Activated CD8-positive, alpha-beta memory T cell treated with anti-CD3 and anti-CD28 coated beads, Interleukin-2, amount 10 ng/mL, durations not matched to agents 7 days and 5 days (primary cell): Measurements from ENCODE around the gene NEK4. TPM values are rescaled to one million over a fixed set of nuclear protein-coding genes. Genes with fewer than 3 reads are reported as not detected.

Experiments
- ATAC-seq: fragments of 150-1000 bp; cut with Tn5 transposase; one replicate; pipeline ENCODE4 v1.10.0; 2021; ENCODE audit warnings: moderate library complexity
- CTCF ChIA-PET: fragments of 350-600 bp; sonication (Branson Sonifier 250); formaldehyde crosslinking; loops from one replicate; lab custom pipeline; 2021; ENCODE audit warnings: antibody characterized with exemption; lab: Charles Lee
- DNase-seq: peaks from one replicate; pipeline ENCODE4 v3.0.0-alpha.2; 2020
- H3K27ac Mint-ChIP-seq: one replicate; pipeline ENCODE4 v1.8.0; 2021; ENCODE audit warnings: mild to moderate bottlenecking, mixed read lengths
- H3K27me3 Mint-ChIP-seq: one replicate; pipeline ENCODE4 v1.8.0; 2021; ENCODE audit warnings: mixed read lengths
- H3K36me3 Mint-ChIP-seq: one replicate; pipeline ENCODE4 v1.8.0; 2021; ENCODE audit warnings: mild to moderate bottlenecking, mixed read lengths
- H3K4me1 Mint-ChIP-seq: one replicate; pipeline ENCODE4 v1.8.0; 2021; ENCODE audit warnings: mixed read lengths
- H3K4me3 Mint-ChIP-seq: one replicate; pipeline ENCODE4 v1.8.0; 2021; ENCODE audit warnings: mild to moderate bottlenecking, moderate library complexity, mixed read lengths
- H3K9me3 Mint-ChIP-seq: one replicate; pipeline ENCODE4 v1.8.0; 2022; ENCODE audit warnings: low read depth, mixed read lengths
- total RNA-seq, 2 experiments: library from RNA; stranded (reverse); gene quantifications; one replicate each; pipeline ENCODE4 v1.2.3, GENCODE V29; 2021

The NEK4 gene
- total RNA-seq, 2 experiments from 2014 or later: 26.7 to 27.9 TPM

DNA sequence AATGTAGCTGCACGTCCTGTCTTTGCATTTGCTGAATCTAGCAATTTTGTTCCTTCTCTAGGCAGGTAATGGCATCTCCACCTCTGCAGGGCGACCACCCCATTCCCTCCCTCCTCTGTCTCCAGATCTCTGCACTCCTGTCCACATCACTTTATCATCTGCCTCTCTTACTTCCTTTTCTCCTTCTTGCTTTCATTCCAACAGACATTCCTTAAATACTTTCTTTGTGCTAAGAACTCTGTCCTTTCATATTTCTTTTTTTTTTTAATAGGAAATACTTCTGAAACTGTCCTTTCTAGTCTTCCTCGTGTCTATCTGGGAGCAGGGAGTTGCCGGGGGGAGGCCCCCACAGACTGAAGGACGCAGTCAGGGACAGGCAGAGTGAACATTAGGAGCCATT lies 31.1 kb upstream of the NEK4 start:
- Mint-ChIP-seq H3K27me3 (no peaks in the 10 kb centered on the region), H3K36me3 (no peaks in the 10 kb centered on the region), H3K27ac (no peak overlapping the region), H3K9me3 (no peaks in the 10 kb centered on the region), H3K4me3 (no peak overlapping the region), H3K4me1 (no peaks in the 10 kb centered on the region)
- ATAC-seq (no peak), DNase-seq (no peak)
- CTCF ChIA-PET: no interaction called here

DNA sequence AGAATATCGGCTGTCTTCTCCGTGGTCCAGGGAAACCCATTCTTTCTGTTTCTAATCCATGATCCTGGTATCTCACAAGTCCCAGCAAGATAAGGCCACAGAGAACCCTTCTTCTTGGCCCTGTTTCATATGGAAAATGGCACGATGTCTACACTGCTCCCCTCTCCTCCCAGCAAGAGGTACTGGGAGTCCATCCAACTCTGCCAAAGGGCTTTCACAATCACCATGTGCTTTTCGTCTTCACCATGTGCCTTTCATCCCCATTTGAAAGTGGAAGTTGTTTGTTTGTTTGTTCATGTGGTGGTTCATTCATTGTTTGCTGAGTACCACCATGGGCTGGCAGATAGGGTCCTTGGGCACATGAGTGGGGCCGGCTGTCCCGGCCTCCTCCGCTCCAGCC lies 29.3 kb upstream of the NEK4 start:
- no peaks in the 10 kb centered on the region for H3K4me1 Mint-ChIP-seq
- ATAC-seq (no peak), DNase-seq (no peak)
- no peak overlapping the region for H3K4me3 Mint-ChIP-seq
- CTCF ChIA-PET: interaction anchor here (1.6 kb wide), 1 partner anchor 21 kb away, joined by 7 read pairs; no protein-coding TSS in a partner anchor
- no peak overlapping the region for H3K27ac Mint-ChIP-seq
- H3K36me3 Mint-ChIP-seq: no peaks in the 10 kb centered on the region
- H3K27me3 Mint-ChIP-seq: no peaks in the 10 kb centered on the region
- no peaks in the 10 kb centered on the region for H3K9me3 Mint-ChIP-seq

DNA sequence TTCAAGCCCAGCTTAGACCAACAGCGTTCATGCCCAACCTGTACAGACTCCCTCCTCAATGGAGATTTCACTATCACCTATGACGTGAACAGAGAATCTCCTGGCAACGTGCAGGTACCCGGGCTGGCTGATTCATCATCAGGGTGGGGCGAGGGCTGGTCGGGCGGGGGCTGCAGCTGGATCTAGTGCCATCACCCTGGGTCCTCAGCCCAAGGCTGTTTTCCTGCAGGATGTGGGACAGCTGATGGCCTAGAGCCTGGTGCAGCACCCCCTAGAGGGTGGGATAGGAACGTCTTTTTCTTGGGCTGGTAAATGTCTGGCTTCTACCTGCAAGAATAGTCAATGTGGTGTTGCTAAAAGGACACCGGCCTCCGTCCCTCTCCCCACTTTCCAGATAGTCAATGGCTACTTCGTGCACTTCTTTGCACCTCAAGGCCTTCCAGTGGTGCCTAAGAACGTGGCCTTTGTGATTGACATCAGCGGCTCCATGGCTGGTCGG lies 28.3 kb upstream of the NEK4 start:
- H3K4me1 Mint-ChIP-seq: no peaks in the 10 kb centered on the region
- no peak overlapping the region for H3K4me3 Mint-ChIP-seq
- no peak for DNase-seq
- no peaks in the 10 kb centered on the region for H3K36me3 Mint-ChIP-seq
- no peak for ATAC-seq
- H3K27ac Mint-ChIP-seq: no peak overlapping the region
- CTCF ChIA-PET: interaction anchor here (0.7 to 1.6 kb wide), 5 partner anchors 9 to 105 kb away, joined by 3 to 8 read pairs (median 3); no protein-coding TSS in a partner anchor
- H3K9me3 Mint-ChIP-seq: no peaks in the 10 kb centered on the region
- no peaks in the 10 kb centered on the region for H3K27me3 Mint-ChIP-seq

DNA sequence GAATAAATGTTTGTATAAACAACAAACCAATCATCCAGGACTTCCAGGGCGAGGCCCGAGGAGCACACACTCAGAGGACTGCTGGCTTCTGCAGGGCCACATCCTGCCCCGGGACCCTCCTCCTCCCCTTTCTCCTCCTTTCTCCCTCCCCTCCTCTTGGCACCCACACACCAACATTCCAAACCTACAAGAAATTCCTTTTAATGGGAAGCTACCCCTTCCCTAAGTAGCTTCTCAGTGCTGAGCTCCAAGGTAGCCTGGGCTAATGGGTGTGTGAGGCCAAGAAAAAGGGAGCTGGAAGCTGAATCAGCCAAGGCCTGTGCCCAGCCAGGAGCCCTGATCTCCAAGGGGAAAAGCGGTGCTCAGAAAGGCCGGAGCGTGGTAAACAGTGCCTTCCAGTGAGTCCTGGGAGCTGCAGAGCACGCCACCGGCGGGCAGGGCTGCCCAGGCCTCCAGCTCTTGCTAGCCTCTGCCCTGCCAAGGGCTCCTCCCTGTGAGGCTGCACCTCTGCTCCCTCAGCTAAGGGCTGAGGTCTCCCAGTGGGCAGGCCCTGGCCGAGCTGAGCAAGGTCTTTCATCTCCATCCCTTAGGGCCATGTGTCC lies 27.7 kb upstream of the NEK4 start:
- H3K4me3 Mint-ChIP-seq: no peak overlapping the region

DNA sequence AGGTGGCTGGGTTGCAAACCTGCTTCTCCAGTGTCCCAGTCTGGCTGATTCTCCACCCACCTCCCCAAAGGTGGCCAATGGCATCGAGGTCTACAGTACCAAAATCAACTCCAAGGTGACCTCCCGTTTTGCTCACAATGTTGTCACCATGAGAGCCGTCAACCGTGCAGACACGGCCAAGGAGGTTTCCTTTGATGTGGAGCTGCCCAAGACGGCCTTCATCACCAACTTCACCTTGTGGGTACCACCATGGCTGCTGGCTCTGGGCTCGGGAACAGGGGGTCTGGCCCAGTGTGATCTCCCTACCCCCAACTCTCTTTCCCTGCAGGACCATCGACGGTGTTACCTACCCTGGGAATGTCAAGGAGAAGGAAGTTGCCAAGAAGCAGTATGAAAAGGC lies 25.7 kb upstream of the NEK4 start:
- Mint-ChIP-seq H3K36me3 (no peaks in the 10 kb centered on the region), H3K4me3 (no peak overlapping the region), H3K4me1 (no peaks in the 10 kb centered on the region), H3K27ac (no peak overlapping the region), H3K9me3 (no peaks in the 10 kb centered on the region), H3K27me3 (no peaks in the 10 kb centered on the region)
- CTCF ChIA-PET: no interaction called here
- ATAC-seq (no peak), DNase-seq (no peak)

More for the DNA sequence above, 27.7 kb upstream of the NEK4 start:
- Mint-ChIP-seq H3K36me3 (no peaks in the 10 kb centered on the region), H3K4me1 (no peaks in the 10 kb centered on the region), H3K27ac (no peak overlapping the region), H3K9me3 (no peaks in the 10 kb centered on the region), H3K27me3 (no peaks in the 10 kb centered on the region)
- no peak for DNase-seq
- ATAC-seq: no peak
- CTCF ChIA-PET: interaction anchor here (0.7 to 1.6 kb wide), 4 partner anchors 11 to 106 kb away, joined by 3 to 8 read pairs (median 5); no protein-coding TSS in a partner anchor

DNA sequence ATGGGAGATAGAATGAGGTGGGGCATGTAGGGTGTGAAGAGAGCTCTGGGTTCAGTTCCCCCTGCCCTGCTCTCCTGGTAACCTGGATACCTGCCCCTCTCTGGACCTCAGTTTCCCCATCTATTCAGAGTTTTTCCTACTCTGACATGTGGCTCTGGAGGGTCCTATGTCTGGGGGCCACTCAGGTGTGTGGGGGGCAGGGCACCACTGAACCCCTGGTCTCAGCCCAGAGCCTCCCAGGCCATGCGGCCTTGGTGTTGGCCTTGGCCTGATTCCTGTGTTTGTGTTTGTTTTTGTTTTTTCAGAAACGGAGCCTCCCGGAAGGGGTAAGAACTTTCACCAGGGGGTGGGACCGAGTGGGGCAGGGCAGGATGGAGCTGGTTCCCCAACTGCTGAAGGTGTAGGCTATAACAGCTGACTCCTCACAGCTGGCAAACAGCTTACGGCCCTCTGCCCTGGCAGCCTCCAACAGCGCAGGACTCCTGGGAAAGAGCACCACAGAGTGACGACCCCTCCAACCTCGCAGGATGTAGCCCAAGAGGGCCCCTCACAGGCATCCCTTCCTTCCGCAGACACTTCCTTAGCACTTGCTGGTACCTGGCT lies 24.7 kb upstream of the NEK4 start:
- no peak overlapping the region for H3K27ac Mint-ChIP-seq
- H3K4me1 Mint-ChIP-seq: no peaks in the 10 kb centered on the region
- no peak for ATAC-seq
- no peak for DNase-seq
- no peak overlapping the region for H3K4me3 Mint-ChIP-seq
- H3K27me3 Mint-ChIP-seq: no peaks in the 10 kb centered on the region
- H3K36me3 Mint-ChIP-seq: no peaks in the 10 kb centered on the region
- CTCF ChIA-PET: no interaction called here
- H3K9me3 Mint-ChIP-seq: no peaks in the 10 kb centered on the region

DNA sequence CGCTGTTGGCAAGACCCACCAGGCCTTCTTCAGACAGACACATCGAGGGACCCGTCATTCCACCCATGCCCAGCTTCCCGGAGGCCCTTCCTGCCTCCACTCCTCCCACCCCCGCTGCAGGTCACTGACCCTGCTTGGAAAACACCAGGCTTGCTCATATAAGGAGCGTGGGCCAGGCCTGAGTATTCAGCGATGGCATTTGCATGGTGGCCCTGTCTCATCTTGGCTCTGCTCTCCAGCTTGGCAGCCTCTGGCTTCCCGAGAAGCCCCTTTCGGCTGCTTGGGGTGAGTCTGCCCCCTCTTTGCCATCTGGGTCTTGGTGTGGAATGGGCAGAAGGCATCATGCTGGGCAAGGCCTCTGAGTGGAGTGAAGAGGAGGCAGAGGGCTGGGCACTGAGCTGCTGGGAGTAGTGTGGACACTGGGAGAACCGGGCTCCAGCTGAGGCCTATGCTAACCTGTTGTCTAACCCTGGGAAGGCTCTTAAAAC lies 23.9 kb upstream of the NEK4 start, which contains the start of gene ITIH3:
TSS of gene ITIH3 (plus strand) at position 185 of the 488 bp plus-strand sequence. CDS start at position 193, 8 bp downstream.
- Mint-ChIP-seq H3K4me1 (no peaks in the 10 kb centered on the region), H3K27ac (no peak within 1 kb of the TSS), H3K4me3 (no peak within 1 kb of the TSS), H3K9me3 (no peaks in the 10 kb centered on the region), H3K36me3 (no peaks in the 10 kb centered on the region), H3K27me3 (no peaks in the 10 kb centered on the region)
- no peak for DNase-seq
- CTCF ChIA-PET: no interaction called here
- no peak for ATAC-seq

DNA sequence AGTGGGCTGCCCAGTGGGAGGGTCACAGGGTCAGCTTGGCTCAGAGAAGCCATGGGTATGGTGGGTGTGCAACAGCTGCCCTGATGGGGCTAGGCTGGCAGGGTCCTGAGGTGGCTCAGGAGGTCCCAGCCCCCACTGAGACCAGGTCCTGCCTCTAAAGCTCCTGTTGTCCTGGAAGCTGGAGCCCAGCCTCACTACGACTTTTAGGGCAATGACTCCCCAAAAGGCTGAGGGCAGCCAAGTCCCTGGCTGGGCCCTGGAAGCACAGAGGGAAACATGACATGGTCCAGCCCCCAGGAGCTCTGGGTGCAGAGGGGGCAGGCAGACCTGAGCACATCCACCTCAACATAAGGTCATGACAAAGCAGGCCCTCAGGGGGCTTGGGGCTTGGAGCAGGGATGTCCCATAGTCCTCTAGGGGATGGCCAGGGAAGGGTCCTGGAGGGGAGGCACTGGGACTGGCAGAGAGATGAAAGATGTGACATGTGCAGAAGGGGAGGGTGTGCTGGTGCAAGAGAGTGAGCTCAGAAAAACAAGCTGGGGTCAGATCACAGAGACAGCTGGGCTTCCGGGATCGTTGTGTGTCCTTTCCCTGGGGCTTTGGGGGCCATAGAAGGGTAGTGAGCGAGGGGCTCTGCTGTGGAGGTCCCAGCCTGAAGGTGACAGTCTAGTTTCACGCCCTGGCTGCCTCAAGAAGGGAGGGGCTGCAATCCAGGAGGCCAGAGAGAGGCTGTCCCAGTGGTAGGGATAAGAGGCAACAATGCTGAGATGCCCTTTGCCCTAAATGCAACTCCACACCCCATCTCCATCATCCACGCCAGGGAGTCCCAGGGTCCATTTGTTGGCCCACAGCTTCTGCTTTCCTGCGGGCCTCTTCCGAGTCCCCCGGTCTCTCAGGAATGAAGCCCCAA lies 23.2 kb upstream of the NEK4 start:
- no peaks in the 10 kb centered on the region for H3K27me3 Mint-ChIP-seq
- no peaks in the 10 kb centered on the region for H3K9me3 Mint-ChIP-seq
- ATAC-seq: no peak
- H3K4me3 Mint-ChIP-seq: no peak overlapping the region
- no peak for DNase-seq
- H3K36me3 Mint-ChIP-seq: no peaks in the 10 kb centered on the region
- no peaks in the 10 kb centered on the region for H3K4me1 Mint-ChIP-seq
- H3K27ac Mint-ChIP-seq: no peak overlapping the region
- CTCF ChIA-PET: interaction anchor here (0.5 kb wide), 1 partner anchor 114 kb away, joined by 3 read pairs; no protein-coding TSS in a partner anchor

DNA sequence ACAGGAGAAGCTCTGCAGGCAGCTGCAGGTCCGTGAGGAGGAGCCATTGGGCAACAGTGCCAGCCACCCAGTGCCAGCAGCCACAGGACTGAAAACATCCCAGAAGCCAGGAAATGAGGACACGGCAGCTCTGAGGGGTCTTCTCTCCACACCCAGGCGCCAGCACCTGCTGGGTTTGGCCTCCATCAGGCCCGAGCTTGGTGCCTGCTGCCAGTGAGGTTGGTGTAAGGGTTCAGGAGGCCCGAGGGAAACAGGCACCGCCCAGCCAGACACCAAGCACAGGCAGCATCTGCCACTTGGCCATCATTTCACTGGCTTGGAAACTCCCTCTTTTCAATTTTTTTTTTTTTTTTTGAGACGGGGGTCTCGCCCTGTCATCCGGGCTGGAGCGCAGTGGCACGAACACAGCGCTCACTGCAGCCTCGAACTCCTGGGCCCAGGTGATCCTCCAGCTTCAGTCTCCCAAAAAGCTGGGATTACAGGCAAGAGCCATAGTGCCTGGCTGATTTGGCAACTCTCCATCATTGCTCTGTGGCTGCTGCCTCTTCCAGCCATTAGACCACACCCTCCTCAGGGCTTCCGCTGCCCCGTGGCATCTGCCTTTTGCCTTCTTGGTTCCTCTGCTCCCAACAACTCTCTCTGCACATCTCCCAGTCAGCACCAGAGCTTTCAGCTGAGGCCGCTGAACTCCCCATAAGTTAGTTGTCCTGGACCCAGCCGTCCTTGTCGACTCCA lies 22.4 kb upstream of the NEK4 start:
- H3K4me1 Mint-ChIP-seq: no peaks in the 10 kb centered on the region
- no peak for ATAC-seq
- CTCF ChIA-PET: interaction anchor here (0.7 kb wide), 1 partner anchor 41 kb away, joined by 3 read pairs; no protein-coding TSS in a partner anchor

DNA sequence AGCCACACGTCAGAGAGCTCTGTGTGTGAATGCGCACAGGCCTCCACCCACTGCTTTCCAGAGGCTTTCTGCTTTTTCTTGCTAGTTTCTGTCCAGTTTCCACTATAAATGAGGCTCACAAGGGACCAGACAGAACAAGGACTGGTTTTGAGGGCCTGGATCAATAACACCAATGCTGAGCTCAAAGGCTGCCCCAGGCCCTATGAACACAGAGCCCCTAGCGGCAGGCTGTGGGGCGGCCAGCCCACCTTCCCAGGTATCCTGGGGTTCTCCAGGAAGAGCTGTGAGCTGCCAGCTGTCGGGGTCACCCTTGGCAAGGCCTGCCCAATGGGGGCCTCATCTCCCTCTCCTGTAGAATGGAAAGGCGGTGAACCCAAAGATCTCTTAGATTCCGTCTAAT lies 21.7 kb upstream of the NEK4 start:
- H3K4me3 Mint-ChIP-seq: no peak overlapping the region
- H3K9me3 Mint-ChIP-seq: no peaks in the 10 kb centered on the region
- no peak for ATAC-seq
- no peaks in the 10 kb centered on the region for H3K36me3 Mint-ChIP-seq
- no peak overlapping the region for H3K27ac Mint-ChIP-seq
- H3K4me1 Mint-ChIP-seq: no peaks in the 10 kb centered on the region
- CTCF ChIA-PET: interaction anchor here (0.7 kb wide), 1 partner anchor 42 kb away, joined by 3 read pairs; no protein-coding TSS in a partner anchor
- no peaks in the 10 kb centered on the region for H3K27me3 Mint-ChIP-seq
- no peak for DNase-seq

More for the DNA sequence above, 22.4 kb upstream of the NEK4 start:
- Mint-ChIP-seq H3K4me3 (no peak overlapping the region), H3K9me3 (no peaks in the 10 kb centered on the region), H3K27ac (no peak overlapping the region), H3K36me3 (no peaks in the 10 kb centered on the region), H3K27me3 (no peaks in the 10 kb centered on the region)
- DNase-seq: no peak

DNA sequence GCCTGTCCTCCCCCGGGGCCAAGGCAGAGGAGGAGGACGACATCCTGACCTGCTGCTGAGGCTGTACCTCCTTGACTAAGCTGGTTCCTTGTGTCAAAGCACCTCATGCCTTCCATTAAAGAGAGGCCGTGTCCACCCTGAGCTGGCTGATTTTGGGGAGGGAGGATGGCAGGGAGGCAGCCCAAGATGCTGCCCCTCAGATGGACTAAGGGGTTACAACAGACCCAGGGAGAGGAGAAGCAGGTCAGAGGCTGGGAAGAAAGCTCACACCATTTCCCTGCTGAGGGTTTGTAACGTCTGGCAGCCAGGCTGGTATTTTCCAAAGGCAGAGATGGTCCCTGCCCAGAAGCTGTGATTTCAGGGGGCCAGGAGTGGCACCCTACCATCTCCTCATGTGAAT lies 21.2 kb upstream of the NEK4 start:
- DNase-seq: no peak

DNA sequence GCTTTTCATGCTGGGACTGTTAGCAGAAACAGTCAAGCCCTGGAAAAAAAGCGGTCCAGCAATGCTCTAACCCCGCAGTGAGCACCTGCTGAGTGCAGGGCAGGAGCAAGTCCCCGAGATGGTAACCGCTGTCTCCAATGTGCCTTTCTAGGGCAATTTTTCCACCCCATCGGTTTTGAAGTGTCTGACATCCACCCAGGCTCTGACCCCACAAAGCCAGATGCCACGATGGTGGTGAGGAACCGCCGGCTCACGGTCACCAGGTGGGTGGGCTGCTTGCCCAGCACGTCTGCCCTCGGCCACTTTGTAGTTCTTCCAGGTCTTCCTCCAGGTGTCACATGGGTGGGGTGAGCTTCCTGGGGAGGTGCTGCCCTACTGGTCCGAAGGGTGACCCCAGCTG lies 20.6 kb upstream of the NEK4 start:
- CTCF ChIA-PET: no interaction called here
- Mint-ChIP-seq H3K36me3 (no peaks in the 10 kb centered on the region), H3K4me1 (no peaks in the 10 kb centered on the region), H3K27ac (no peak overlapping the region), H3K27me3 (no peaks in the 10 kb centered on the region), H3K9me3 (no peaks in the 10 kb centered on the region), H3K4me3 (no peak overlapping the region)
- ATAC-seq: no peak
- no peak for DNase-seq

More for the DNA sequence above, 21.2 kb upstream of the NEK4 start:
- Mint-ChIP-seq H3K27me3 (no peaks in the 10 kb centered on the region), H3K36me3 (no peaks in the 10 kb centered on the region), H3K9me3 (no peaks in the 10 kb centered on the region), H3K4me1 (no peaks in the 10 kb centered on the region), H3K4me3 (no peak overlapping the region), H3K27ac (no peak overlapping the region)
- ATAC-seq: no peak
- CTCF ChIA-PET: no interaction called here
